HCT116 (cell line): Measurements from ENCODE around the gene CXCL11. TPM values are rescaled to one million over a fixed set of nuclear protein-coding genes. Genes with fewer than 3 reads are reported as not detected.

Experiments used
- ATAC-seq: fragments of 200-7000 bp; cut with Tn5 transposase; 2 replicates; pipeline ENCODE4 v1.9.1; 2020; ENCODE audit warnings: mild to moderate bottlenecking, moderate library complexity
- BruUV-seq: library from RNA; stranded (reverse); fragments of 400-500 nt; replicated peaks from 2 replicates; lab custom pipeline; 2021; lab: Mats Ljungman, UMichigan
- CTCF ChIA-PET: fragments of 300-600 bp; sonication (Branson Sonifier 250); formaldehyde crosslinking; loops from one replicate; lab custom pipeline; 2021; ENCODE audit warnings: antibody characterized with exemption; lab: Charles Lee
- POLR2A ChIA-PET: fragments of 300-600, 350-600 bp; sonication (Branson Sonifier 250); formaldehyde crosslinking; loops from one replicate; lab custom pipeline; 2021; ENCODE audit warnings: antibody characterized with exemption; lab: Charles Lee
- RAD21 ChIA-PET, 2 experiments: fragments of 300-600 bp; sonication (Branson Sonifier 250); formaldehyde crosslinking; loops; one replicate each; lab custom pipeline; 2023; ENCODE audit warnings: low total read pairs in 2 of 2; ENCODE audit not compliant: uncharacterized antibody in 2 of 2, unreplicated experiment in 2 of 2, low non-redundant PET in 1 of 2; lab: Charles Lee
- DNase-seq: peaks from one replicate; pipeline ENCODE4 v3.0.0-alpha.2; 2010; ENCODE audit warnings: low read depth, low spot score
- H2AFZ ChIP-seq: fragments of 200-600 bp; shearing (Covaris generic), sonication (generic); 2 replicates; pipeline ENCODE4 v1.6.1; 2017; ENCODE audit warnings: low read depth, mixed run types, mixed read lengths, antibody characterized with exemption, low read length; ENCODE audit not compliant: poor library complexity, severe bottlenecking
- H3K27ac ChIP-seq: 2 replicates; pipeline ENCODE4 v1.5.1; 2012; ENCODE audit warnings: low read depth, low read length
- H3K27me3 ChIP-seq: fragments of 200-600 bp; sonication (generic); 2 replicates; pipeline ENCODE4 v1.6.1; 2016; ENCODE audit warnings: mixed run types, low read length, mixed read lengths; ENCODE audit not compliant: insufficient read depth
- H3K36me3 ChIP-seq, 2 experiments: fragments of 200-500 bp in 1 of 2; fragments of 200-600 bp in 1 of 2; sonication (Bioruptor generic) in 1 of 2; sonication (generic) in 1 of 2; 2 replicates each; pipeline versions ENCODE4 v1.5.1 to v1.6.1; 2014 to 2016; ENCODE audit warnings: low read length in 2 of 2, inconsistent platforms in 1 of 2, mixed read lengths in 1 of 2, mixed run types in 1 of 2; ENCODE audit not compliant: insufficient read depth in 2 of 2, control insufficient read depth in 1 of 2
- H3K4me1 ChIP-seq, 2 experiments: fragments of 200-600 bp in 1 of 2; sonication (generic) in 1 of 2; 2 replicates each; pipeline versions ENCODE4 v1.5.1 to v1.6.1; 2012 to 2017; ENCODE audit warnings: low read length in 2 of 2, inconsistent platforms in 1 of 2, mild to moderate bottlenecking in 1 of 2, mixed read lengths in 1 of 2, mixed run types in 1 of 2, moderate library complexity in 1 of 2; ENCODE audit not compliant: insufficient read depth in 2 of 2, control insufficient read depth in 1 of 2
- H3K4me2 ChIP-seq: fragments of 200-600 bp; sonication (generic); 2 replicates; pipeline ENCODE4 v1.6.1; 2017; ENCODE audit warnings: mixed run types, low read length, mixed read lengths
- H3K4me3 ChIP-seq, 2 experiments: fragments of 200-600 bp in 1 of 2; sonication (generic) in 1 of 2; replicated peaks in 1 of 2; 2 replicates each; pipeline ENCODE4 v1.5.1; 2011 to 2016; ENCODE audit warnings: low read length in 2 of 2, control low read depth in 1 of 2, low read depth in 1 of 2, mild to moderate bottlenecking in 1 of 2, mixed read lengths in 1 of 2, mixed run types in 1 of 2
- H3K79me2 ChIP-seq: fragments of 200-600 bp; sonication (generic); 2 replicates; pipeline ENCODE4 v1.6.1; 2017; ENCODE audit warnings: mild to moderate bottlenecking, mixed run types, low read length, moderate library complexity, mixed read lengths; ENCODE audit not compliant: insufficient read depth
- H3K9ac ChIP-seq: fragments of 200-600 bp; sonication (generic); 2 replicates; pipeline ENCODE4 v1.6.1; 2016; ENCODE audit warnings: low read length, mixed read lengths
- H3K9me2 ChIP-seq: fragments of 200-600 bp; sonication (generic), shearing (Covaris generic); 2 replicates; pipeline ENCODE4 v1.6.1; 2017; ENCODE audit warnings: mixed run types, mild to moderate bottlenecking, moderate library complexity; ENCODE audit not compliant: insufficient read depth
- H3K9me3 ChIP-seq, 2 experiments: fragments of 200-500 bp in 1 of 2; fragments of 200-600 bp in 1 of 2; sonication (Bioruptor generic) in 1 of 2; sonication (generic) in 1 of 2; 2 replicates each; pipeline ENCODE4 v1.6.1; 2014 to 2017; ENCODE audit warnings: low read length in 2 of 2, mixed read lengths in 2 of 2, inconsistent platforms in 1 of 2, low read depth in 1 of 2, mild to moderate bottlenecking in 1 of 2, mixed run types in 1 of 2, moderate library complexity in 1 of 2; ENCODE audit not compliant: control insufficient read depth in 1 of 2, insufficient read depth in 1 of 2
- H4K20me1 ChIP-seq: fragments of 200-600 bp; sonication (generic), shearing (Covaris generic); 2 replicates; pipeline ENCODE4 v1.6.1; 2017; ENCODE audit warnings: mixed run types, mild to moderate bottlenecking, moderate library complexity; ENCODE audit not compliant: insufficient read depth
- ATF3 ChIP-seq: IDR thresholded peaks from 2 replicates; pipeline ENCODE4 v1.6.1; 2012
- CEBPB ChIP-seq: IDR thresholded peaks from 2 replicates; pipeline ENCODE4 v1.6.1; 2012; ENCODE audit warnings: low read depth
- EGR1 ChIP-seq: IDR thresholded peaks from 2 replicates; pipeline ENCODE4 v1.6.1; 2012; ENCODE audit warnings: low read depth
- ELF1 ChIP-seq: IDR thresholded peaks from 2 replicates; pipeline ENCODE4 v1.6.1; 2012; ENCODE audit warnings: low read depth, borderline replicate concordance
- EZH2 ChIP-seq: fragments of 200-600 bp; sonication (generic); IDR thresholded peaks from 2 replicates; pipeline ENCODE4 v1.6.1; 2017; ENCODE audit warnings: antibody characterized with exemption, mixed run types
- JUND ChIP-seq: IDR thresholded peaks from 2 replicates; pipeline ENCODE4 v1.6.1; 2012
- MAX ChIP-seq: IDR thresholded peaks from 2 replicates; pipeline ENCODE4 v1.6.1; 2012
- RAD21 ChIP-seq: IDR thresholded peaks from 2 replicates; pipeline ENCODE4 v1.6.1; 2012; ENCODE audit warnings: low read depth, mild to moderate bottlenecking
- REST ChIP-seq: IDR thresholded peaks from 2 replicates; pipeline ENCODE4 v1.6.1; 2012; ENCODE audit warnings: low read depth
- SP1 ChIP-seq: IDR thresholded peaks from 2 replicates; pipeline ENCODE4 v1.6.1; 2012; ENCODE audit warnings: low read depth
- TCF7L2 ChIP-seq: IDR thresholded peaks from 2 replicates; pipeline ENCODE4 v1.7.0; 2011; ENCODE audit warnings: borderline replicate concordance, inconsistent platforms; ENCODE audit not compliant: insufficient read depth, insufficient read length; ENCODE audit errors: extremely low read depth
- intact Hi-C: fragments of 100-400 bp; cut with micrococcal nuclease; formaldehyde crosslinking; loops from 2 replicates; pipeline ENCODE4 v1.10.0; 2022
- total RNA-seq: library from RNA; stranded (reverse); gene quantifications from one replicate; pipeline ENCODE4 v1.2.1, GENCODE V29; 2021; ENCODE audit not compliant: unreplicated experiment

Gene CXCL11
- total RNA-seq, 1 experiment from 2014 or later: not detected

- intact Hi-C loops: loop anchor here (5.0 to 10.0 kb wide), 2 partner anchors 379 to 507 kb away; no protein-coding TSS in a partner anchor
- H3K9ac ChIP-seq: no peak overlapping the region
- no peaks in the 10 kb centered on the region for H3K9me2 ChIP-seq
- H3K79me2 ChIP-seq: no peaks in the 10 kb centered on the region
- no peaks in the 10 kb centered on the region for H3K4me1 ChIP-seq
- no peaks in the 10 kb centered on the region for H3K27me3 ChIP-seq
- no TSS peak for BruUV-seq
- no peaks in the 10 kb centered on the region for H4K20me1 ChIP-seq
- H3K27ac ChIP-seq: no peak overlapping the region
- ChIA-PET RAD21 (no interaction called here), POLR2A (no interaction called here), CTCF (no interaction called here)
- no peak for DNase-seq
- TF ChIP-seq EZH2: no peak
- no peak for TF ChIP-seq EGR1
- no peak for TF ChIP-seq TCF7L2
- TF ChIP-seq JUND: no peak
- no peak for TF ChIP-seq ELF1
- TF ChIP-seq SP1: no peak
- no peak for TF ChIP-seq MAX
- no peak for TF ChIP-seq ATF3
- TF ChIP-seq REST: no peak
- TF ChIP-seq RAD21: no peak
- TF ChIP-seq CEBPB: no peak
- no peak overlapping the region for H3K4me3 ChIP-seq
- no peak overlapping the region for H3K4me2 ChIP-seq
- no peaks in the 10 kb centered on the region for H3K9me3 ChIP-seq
- H3K36me3 ChIP-seq: no peaks in the 10 kb centered on the region
- no peak for ATAC-seq
- no peak overlapping the region for H2AFZ ChIP-seq
Observed at GRCh38 chr4:75997946-75998345, 37.9 kb downstream of the CXCL11 start.
